K562 (cell line): ENCODE results near the gene PCDHGB1. TPM values are rescaled to one million over a fixed set of nuclear protein-coding genes. Genes with fewer than 3 reads are reported as not detected.

Experiments
- CBX3 ChIP-seq, 2 experiments: IDR thresholded peaks; 1 replicate in 1 of 2; 2 replicates in 1 of 2; pipeline ENCODE4 v1.6.1; 2012; ENCODE audit warnings: inconsistent platforms in 2 of 2, low read length in 2 of 2, borderline replicate concordance in 1 of 2, control low read depth in 1 of 2
- CREM ChIP-seq: IDR thresholded peaks from 2 replicates; pipeline ENCODE4 v1.6.1; 2014; ENCODE audit warnings: antibody characterized with exemption, low read depth
- FOS ChIP-seq: IDR thresholded peaks from 3 replicates; pipeline ENCODE4 v1.6.1; 2011; ENCODE audit not compliant: insufficient read length; ENCODE audit errors: extremely low read depth
- HCFC1 ChIP-seq: IDR thresholded peaks from 2 replicates; pipeline ENCODE4 v1.6.1; 2012; ENCODE audit warnings: low read depth, low read length, improper control_type of control experiment
- HMGN3 ChIP-seq: IDR thresholded peaks from 2 replicates; pipeline ENCODE4 v1.6.1; 2011; ENCODE audit warnings: borderline replicate concordance, low read depth, mild to moderate bottlenecking, mixed read lengths, low read length; ENCODE audit not compliant: insufficient read length; ENCODE audit errors: extremely low read depth
- MYNN ChIP-seq, 2 experiments: sonication (generic); formaldehyde crosslinking in 1 of 2; IDR thresholded peaks; 2 replicates each; pipeline versions ENCODE4 v1.5.0 to v1.6.1; 2016 to 2020; ENCODE audit warnings: antibody characterized with exemption in 1 of 2, missing genetic modification reagents in 1 of 2
- PRMT5 ChIP-seq: sonication (generic); formaldehyde crosslinking; IDR thresholded peaks from 2 replicates; pipeline ENCODE4 v1.5.0; 2020; ENCODE audit warnings: missing genetic modification reagents
- SFPQ ChIP-seq: fragments of 200-400 bp; formaldehyde crosslinking; IDR thresholded peaks from 2 replicates; pipeline ENCODE4 v1.6.1; 2017; ENCODE audit warnings: mild to moderate bottlenecking, low read depth, low read length, moderate library complexity
- SUPT5H ChIP-seq: fragments of 450-650 bp; IDR thresholded peaks from 2 replicates; pipeline ENCODE4 v1.6.1; 2016
- TARDBP ChIP-seq: fragments of 450-650 bp; IDR thresholded peaks from 2 replicates; pipeline ENCODE4 v1.6.1; 2016
- USF2 ChIP-seq: sonication (generic); formaldehyde crosslinking; IDR thresholded peaks from 2 replicates; pipeline ENCODE4 v1.5.0; 2020; ENCODE audit warnings: missing genetic modification reagents
- ZNF197 ChIP-seq: fragments of 200-800 bp; sonication (Bioruptor generic); IDR thresholded peaks from 2 replicates; pipeline ENCODE4 v1.6.1; 2016; ENCODE audit warnings: low read depth, missing genetic modification characterization, missing compliant biosample characterization
- ZNF444 ChIP-seq: fragments of 250-450 bp; sonication (Bioruptor Pico); IDR thresholded peaks from 2 replicates; pipeline ENCODE4 v1.4.0; 2020; ENCODE audit warnings: mild to moderate bottlenecking, moderate library complexity
- ZNF511 ChIP-seq: sonication (generic); formaldehyde crosslinking; IDR thresholded peaks from 2 replicates; pipeline ENCODE4 v1.8.0; 2022; ENCODE audit warnings: mild to moderate bottlenecking, missing genetic modification reagents
- polyA plus RNA-seq, 8 experiments: library from polyadenylated mRNA; depleted of rRNA in 4 of 8; stranded (reverse) in 5 of 8; unstranded in 3 of 8; fragments of >200 nt; fragmentation: Nextera tagmentation in 2 of 8; fragmentation: Illumina TruSeq in 1 of 8; extraction: Ambion mirVana in 2 of 8; extraction: Trizol in 1 of 8; gene quantifications; 2 replicates each; pipeline versions ENCODE4 v1.2.1 to v1.2.3, GENCODE V29; 2011 to 2014; ENCODE audit warnings: inconsistent platforms in 1 of 8, missing spikeins in 1 of 8
- total RNA-seq, 7 experiments: library from RNA; depleted of rRNA in 6 of 7; stranded (reverse); fragments of >200 nt in 6 of 7; fragmentation: Illumina TruSeq in 2 of 7; extraction: Trizol in 2 of 7; gene quantifications; 2 replicates each; pipeline versions ENCODE4 v1.2.1 to v1.2.3, GENCODE V29; 2011 to 2021; ENCODE audit warnings: low replicate concordance in 1 of 7
- TF ChIP-seq, protein P1 (sequence below): sonication (generic); formaldehyde crosslinking; IDR thresholded peaks from 2 replicates; pipeline ENCODE4 v1.8.1; 2023; ENCODE audit warnings: missing genetic modification reagents, mild to moderate bottlenecking, borderline replicate concordance
- TF ChIP-seq, protein P2 (sequence below): fragments of 200-800 bp; sonication (Bioruptor generic); IDR thresholded peaks from 2 replicates; pipeline ENCODE4 v1.6.1; 2017; ENCODE audit warnings: missing genetic modification characterization, missing compliant biosample characterization

PCDHGB1 gene
- total and polyA plus RNA-seq, 9 of the 15 experiments (the other 6 are each of a cell fraction or from before 2014, with no cell fraction given) = 0.06 to 0.20 (median 0.07) TPM; not detected in 2

DNA sequence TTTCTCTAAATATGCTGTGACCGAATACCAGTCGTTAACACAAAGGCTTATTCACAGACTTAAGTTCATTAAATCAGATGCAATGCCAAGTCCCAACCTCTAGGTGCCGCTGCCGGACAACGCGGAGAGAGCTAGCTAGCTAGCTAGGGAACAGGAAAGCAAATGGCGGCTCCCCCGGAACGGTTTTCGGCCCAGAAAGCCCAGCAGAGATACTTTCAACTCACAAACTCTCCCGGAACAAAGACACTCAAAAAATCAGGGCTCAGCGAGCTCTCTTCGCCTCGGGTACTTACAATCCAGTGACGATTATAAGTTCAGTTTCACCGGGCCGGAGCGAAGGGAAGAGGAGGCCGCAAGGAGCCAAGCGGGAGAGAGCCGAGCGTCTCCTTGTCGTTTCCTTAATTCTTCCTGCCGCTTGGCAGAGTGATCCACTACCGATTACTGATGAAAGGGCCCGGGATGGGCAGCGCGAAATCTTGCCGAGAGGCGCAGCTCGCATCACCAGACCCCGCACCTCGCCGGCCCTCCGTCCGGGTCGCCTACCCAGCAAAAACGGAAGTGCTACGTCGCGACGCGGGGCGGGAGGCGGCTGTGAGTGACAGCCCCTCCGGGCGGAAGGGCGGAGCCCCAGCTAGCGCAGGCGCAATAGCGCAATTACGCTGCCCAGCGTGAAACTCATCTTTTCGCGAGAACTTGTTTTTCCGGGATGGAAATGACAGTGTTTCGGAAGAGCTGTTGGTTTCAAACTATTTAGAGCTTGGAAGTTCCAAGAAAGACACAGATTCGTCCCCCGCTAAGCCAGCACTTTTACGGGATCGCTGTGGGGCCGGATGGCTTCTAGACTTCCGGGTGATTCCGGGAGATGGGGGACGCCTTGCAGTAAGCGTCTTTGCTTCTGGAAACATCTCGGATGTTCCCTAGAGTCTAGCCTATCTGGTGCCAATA, 29.4 kb upstream of the PCDHGB1 start, which contains the start of gene TAF7 (continued):
- TF ChIP-seq USF2 = no peak
- 0 out of 2 replicates have a peak, but pooled peaks have one; percentile 48 for TF ChIP-seq ZNF197
- TF ChIP-seq, protein P1, sequence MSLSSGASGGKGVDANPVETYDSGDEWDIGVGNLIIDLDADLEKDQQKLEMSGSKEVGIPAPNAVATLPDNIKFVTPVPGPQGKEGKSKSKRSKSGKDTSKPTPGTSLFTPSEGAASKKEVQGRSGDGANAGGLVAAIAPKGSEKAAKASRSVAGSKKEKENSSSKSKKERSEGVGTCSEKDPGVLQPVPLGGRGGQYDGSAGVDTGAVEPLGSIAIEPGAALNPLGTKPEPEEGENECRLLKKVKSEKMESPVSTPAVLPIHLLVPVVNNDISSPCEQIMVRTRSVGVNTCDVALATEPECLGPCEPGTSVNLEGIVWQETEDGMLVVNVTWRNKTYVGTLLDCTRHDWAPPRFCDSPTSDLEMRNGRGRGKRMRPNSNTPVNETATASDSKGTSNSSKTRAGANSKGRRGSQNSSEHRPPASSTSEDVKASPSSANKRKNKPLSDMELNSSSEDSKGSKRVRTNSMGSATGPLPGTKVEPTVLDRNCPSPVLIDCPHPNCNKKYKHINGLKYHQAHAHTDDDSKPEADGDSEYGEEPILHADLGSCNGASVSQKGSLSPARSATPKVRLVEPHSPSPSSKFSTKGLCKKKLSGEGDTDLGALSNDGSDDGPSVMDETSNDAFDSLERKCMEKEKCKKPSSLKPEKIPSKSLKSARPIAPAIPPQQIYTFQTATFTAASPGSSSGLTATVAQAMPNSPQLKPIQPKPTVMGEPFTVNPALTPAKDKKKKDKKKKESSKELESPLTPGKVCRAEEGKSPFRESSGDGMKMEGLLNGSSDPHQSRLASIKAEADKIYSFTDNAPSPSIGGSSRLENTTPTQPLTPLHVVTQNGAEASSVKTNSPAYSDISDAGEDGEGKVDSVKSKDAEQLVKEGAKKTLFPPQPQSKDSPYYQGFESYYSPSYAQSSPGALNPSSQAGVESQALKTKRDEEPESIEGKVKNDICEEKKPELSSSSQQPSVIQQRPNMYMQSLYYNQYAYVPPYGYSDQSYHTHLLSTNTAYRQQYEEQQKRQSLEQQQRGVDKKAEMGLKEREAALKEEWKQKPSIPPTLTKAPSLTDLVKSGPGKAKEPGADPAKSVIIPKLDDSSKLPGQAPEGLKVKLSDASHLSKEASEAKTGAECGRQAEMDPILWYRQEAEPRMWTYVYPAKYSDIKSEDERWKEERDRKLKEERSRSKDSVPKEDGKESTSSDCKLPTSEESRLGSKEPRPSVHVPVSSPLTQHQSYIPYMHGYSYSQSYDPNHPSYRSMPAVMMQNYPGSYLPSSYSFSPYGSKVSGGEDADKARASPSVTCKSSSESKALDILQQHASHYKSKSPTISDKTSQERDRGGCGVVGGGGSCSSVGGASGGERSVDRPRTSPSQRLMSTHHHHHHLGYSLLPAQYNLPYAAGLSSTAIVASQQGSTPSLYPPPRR (CRISPR knock-in tag) = no peak
- peak in 1 of 2 experiments; percentile 21; a peak in 2 of 3 replicates for TF ChIP-seq CBX3 (IDR thresholded peaks at IDR 0.05; ENCODE audit: borderline replicate concordance in 1 of 2, low read length in 2 of 2)
- TF ChIP-seq SUPT5H = peak; percentile 98
- no peak for TF ChIP-seq SFPQ
- no peak for TF ChIP-seq ZNF444 (CRISPR knock-in tag)
- TF ChIP-seq, protein P2, sequence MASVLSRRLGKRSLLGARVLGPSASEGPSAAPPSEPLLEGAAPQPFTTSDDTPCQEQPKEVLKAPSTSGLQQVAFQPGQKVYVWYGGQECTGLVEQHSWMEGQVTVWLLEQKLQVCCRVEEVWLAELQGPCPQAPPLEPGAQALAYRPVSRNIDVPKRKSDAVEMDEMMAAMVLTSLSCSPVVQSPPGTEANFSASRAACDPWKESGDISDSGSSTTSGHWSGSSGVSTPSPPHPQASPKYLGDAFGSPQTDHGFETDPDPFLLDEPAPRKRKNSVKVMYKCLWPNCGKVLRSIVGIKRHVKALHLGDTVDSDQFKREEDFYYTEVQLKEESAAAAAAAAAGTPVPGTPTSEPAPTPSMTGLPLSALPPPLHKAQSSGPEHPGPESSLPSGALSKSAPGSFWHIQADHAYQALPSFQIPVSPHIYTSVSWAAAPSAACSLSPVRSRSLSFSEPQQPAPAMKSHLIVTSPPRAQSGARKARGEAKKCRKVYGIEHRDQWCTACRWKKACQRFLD (CRISPR knock-in tag) = peak; percentile 73; the same call in 1 of the 2 replicates
- no peak for TF ChIP-seq PRMT5 (CRISPR knock-in tag)
- TF ChIP-seq ZNF511 (CRISPR knock-in tag) = no peak
- TF ChIP-seq FOS = no peak
- peak; percentile 91 for TF ChIP-seq CREM
- TF ChIP-seq TARDBP = 0 out of 2 replicates have a peak, but pooled peaks have one; percentile 53
- TF ChIP-seq MYNN (IDR thresholded peaks at IDR 0.05) = no peak
- TF ChIP-seq MYNN (CRISPR knock-in tag; IDR thresholded peaks at IDR 0.05) = 0 out of 2 replicates have a peak, but pooled peaks have one; percentile 48
- TF ChIP-seq HMGN3 = peak; percentile 69
- TF ChIP-seq HCFC1 = peak; percentile 46; the same call in 1 of the 2 replicates
